Measurements from ENCODE around the gene FLT3.
"Not testable (repeated sequence)": the region's sequence is repeated elsewhere in the genome, so short reads cannot be mapped to it uniquely, and the experiment has no call there.

Gene FLT3

DNA sequence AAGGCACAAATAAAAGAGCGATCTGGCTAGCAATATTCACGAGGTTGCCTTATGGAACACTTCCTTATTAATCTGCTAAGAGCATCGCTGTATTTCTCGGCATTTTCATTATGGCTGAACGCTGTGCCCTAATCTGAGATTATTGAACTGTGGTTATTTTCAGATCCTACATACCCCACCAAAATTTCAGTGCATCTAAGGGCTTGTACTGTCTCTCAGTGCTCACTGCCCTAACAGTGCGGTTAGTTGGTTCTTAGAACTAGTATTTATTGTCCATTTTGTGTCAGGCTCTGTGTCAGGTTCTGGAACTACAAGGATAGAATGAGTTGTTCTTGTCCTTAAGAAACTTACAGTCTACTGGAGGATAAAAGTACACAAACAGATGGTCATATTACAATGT lies 51.6 kb downstream of the FLT3 start:
- DNase-seq (ENCODE audit: low read depth in 1 of 2, low spot score in 1 of 2), result no peak
- no peak for TF ChIP-seq JUND (IDR thresholded peaks at IDR 0.05; ENCODE audit: low read depth)
- in situ Hi-C loops (cut with HindIII; ENCODE audit: low pct_unique_long_range_greater_than_20kb, low sequenced_read_pairs), result no loop called here

DNA sequence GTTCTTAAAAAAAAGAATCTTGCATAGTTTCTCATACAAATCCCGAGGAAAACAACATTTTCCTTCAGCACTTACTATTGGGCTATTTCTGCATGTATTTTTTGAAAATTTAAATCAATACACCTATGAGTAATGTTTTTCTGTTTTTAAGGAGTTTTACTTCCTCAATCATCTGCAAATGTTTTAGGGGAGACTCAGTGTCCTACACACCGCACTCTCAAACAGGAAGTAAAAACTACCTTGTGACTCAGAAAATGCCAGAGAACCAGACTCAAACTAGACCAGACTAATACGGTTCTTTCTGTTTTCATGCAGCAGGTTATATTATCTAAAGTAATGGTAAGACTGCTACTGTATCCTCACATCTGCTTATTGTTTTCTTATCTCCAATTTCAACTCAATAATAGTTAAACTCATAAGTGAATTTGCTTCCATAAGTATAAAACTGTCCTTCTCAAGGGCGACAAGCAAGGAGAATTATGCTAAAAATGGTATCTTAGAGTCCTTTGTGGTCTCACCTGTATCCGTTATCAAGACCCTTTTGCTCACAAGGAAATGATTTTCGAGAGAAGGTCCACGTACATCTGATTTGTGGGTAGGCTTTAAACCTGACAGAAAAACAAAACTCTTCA lies 52.5 kb downstream of the FLT3 start:
- no peak for DNase-seq (ENCODE audit: low read depth in 1 of 2, low spot score in 1 of 2)
- in situ Hi-C loops (cut with HindIII; ENCODE audit: low pct_unique_long_range_greater_than_20kb, low sequenced_read_pairs), result no loop called here
- TF ChIP-seq JUND (IDR thresholded peaks at IDR 0.05; ENCODE audit: low read depth), result no peak

DNA sequence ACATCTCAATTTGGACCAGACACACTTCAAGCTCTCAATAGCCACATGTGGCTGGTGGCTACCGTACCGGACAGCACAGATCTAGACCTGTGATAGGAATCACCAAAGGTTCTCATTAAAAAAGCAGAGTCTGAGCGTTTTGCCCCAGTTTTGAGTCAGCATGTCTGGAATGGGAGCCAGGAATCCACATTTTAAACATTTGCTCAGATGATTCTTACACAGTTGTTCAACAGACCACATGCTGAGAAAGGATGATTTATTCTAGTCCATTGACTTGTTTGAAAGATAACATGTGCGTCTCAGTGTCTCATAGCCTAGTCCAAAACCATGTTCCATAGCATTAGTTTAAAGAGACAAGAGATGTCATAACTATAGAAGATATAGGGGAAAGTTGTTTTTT lies 53.4 kb downstream of the FLT3 start:
- in situ Hi-C loops (cut with HindIII; ENCODE audit: low pct_unique_long_range_greater_than_20kb, low sequenced_read_pairs), result no loop called here
- no peak for TF ChIP-seq JUND (IDR thresholded peaks at IDR 0.05; ENCODE audit: low read depth)
- no peak for DNase-seq (ENCODE audit: low read depth in 1 of 2, low spot score in 1 of 2)

DNA sequence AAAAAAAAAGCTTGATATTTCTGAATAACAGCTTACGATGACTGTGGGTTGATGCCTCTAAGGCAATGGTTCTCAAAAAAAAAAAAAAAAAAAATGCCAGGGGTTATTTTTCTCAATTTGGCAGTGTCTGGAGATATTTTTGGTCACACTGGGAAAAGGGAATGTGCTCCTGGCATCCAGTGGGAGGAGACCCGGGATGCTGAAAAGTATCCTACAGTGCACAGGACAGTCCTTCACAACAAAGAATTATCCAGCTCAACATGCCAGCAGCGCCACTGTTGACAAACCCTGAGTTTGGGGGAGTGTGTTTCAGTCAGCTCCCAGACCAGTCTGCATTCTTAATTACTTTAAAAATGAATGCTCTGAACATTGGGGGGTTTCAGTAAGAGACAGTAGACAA lies 54.5 kb downstream of the FLT3 start:
- no peak for DNase-seq (ENCODE audit: low read depth in 1 of 2, low spot score in 1 of 2)
- in situ Hi-C loops (cut with HindIII; ENCODE audit: low pct_unique_long_range_greater_than_20kb, low sequenced_read_pairs), result no loop called here
- TF ChIP-seq JUND (IDR thresholded peaks at IDR 0.05; ENCODE audit: low read depth), result no peak

DNA sequence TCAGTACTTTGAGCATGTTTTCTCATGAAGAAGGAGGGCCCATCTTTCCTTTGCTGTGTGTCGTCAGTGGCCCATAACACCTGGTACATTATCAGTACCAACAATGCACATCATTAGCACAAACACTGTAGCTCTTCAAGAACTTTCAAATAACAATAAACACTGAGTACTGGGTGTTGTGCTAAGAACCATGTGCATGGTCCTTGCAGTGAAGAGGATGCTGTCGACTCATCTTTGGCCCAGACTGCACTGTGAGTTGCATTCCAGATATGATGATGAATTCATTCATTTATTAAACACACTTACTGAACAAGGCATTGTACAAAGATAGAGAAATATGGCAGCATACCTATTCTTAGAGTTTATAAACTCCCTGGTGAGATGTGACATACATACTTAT lies 55.8 kb downstream of the FLT3 start:
- in situ Hi-C loops (cut with HindIII; ENCODE audit: low pct_unique_long_range_greater_than_20kb, low sequenced_read_pairs), result no loop called here

DNA sequence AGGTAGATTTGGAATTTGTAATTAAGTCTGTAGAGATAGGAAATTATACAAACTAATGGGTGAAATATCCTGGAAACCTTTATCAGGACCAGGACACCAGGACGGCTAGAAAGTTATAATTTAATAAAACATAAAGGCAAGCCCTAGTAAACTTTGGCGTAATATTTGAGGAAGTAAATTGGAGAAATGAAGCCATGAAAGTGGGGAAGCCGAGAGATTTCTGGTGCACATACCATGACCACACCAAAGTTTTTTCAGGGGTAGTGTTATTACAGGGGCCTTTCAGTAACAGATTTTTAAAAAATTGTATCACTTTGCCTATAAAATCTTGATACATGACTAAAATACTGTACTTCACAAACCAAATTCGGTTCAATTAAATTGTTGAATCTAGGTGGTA lies 57.2 kb downstream of the FLT3 start:
- in situ Hi-C loops (cut with HindIII; ENCODE audit: low pct_unique_long_range_greater_than_20kb, low sequenced_read_pairs), result no loop called here
- DNase-seq (ENCODE audit: low read depth in 1 of 2, low spot score in 1 of 2), result no peak
- TF ChIP-seq JUND (IDR thresholded peaks at IDR 0.05; ENCODE audit: low read depth), result no peak

More for the DNA sequence above, 55.8 kb downstream of the FLT3 start:
- no peak for DNase-seq (ENCODE audit: low read depth in 1 of 2, low spot score in 1 of 2)
- no peak for TF ChIP-seq JUND (IDR thresholded peaks at IDR 0.05; ENCODE audit: low read depth)

DNA sequence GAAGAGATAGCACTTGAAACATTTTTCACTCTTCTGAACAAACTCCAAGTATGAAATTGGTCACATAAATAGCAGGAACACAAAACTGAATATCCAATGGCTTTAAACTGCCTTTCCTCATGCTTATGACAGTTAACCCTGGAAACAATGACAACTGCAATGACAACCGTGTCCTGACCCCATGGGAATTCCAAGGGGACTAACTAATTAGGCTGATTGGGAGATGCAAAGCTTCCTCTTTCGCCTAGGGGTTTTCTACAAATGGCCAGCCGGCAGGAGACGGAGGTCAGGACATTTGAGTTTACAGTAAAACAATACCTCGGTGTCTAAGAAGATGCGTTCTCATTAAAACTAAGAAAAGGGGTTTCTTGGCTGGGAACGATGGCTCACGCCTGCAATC lies 58.9 kb downstream of the FLT3 start:
- no peak for DNase-seq (ENCODE audit: low read depth in 1 of 2, low spot score in 1 of 2)
- no peak for TF ChIP-seq JUND (IDR thresholded peaks at IDR 0.05; ENCODE audit: low read depth)
- in situ Hi-C loops (cut with HindIII; ENCODE audit: low pct_unique_long_range_greater_than_20kb, low sequenced_read_pairs), result no loop called here

DNA sequence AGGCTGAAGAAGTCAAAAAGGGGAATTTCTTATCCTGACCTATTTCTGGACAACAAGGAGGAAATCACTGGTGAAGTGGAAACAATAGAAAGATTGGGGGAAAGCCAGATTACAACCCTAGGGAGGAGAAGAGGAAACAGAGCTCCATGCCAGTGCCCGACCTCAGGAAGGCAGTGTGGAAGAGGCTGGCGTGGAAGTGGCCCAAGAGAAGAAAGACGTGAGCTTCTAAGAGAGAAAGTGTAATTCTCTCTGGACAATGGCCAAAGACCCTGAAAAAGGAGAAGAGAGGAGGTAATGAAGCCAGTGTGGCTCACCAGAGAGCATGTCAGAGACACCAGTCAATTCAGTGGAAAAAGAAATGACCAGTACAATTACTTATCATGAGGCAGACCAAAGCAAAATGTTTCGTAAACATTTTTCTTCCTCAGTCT lies 59.3 kb downstream of the FLT3 start:
- no peak for DNase-seq (ENCODE audit: low read depth in 1 of 2, low spot score in 1 of 2)
- in situ Hi-C loops (cut with HindIII; ENCODE audit: low pct_unique_long_range_greater_than_20kb, low sequenced_read_pairs), result no loop called here
- no peak for TF ChIP-seq JUND (IDR thresholded peaks at IDR 0.05; ENCODE audit: low read depth)

DNA sequence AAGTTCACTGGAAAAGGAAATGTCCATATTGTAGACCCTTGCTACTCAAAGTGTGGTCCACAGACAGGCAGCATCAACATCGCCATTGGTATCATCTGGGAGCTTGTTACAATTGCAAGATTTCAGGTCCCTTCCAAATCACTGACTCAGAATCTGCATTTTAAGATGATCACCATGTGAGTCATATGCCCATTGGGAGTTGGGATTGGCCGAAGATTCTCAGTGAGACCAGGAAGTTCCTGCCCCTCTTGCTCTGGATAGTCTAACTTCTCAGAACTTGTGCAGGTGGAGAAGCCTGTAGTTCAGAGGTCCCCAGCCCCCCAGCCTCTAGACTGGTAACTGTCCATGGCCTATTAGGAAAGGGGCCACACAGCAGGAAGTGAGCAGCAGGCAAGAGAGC lies 63.0 kb downstream of the FLT3 start:
- DNase-seq (ENCODE audit: low read depth in 1 of 2, low spot score in 1 of 2), result no peak
- in situ Hi-C loops (cut with HindIII; ENCODE audit: low pct_unique_long_range_greater_than_20kb, low sequenced_read_pairs), result no loop called here
- TF ChIP-seq JUND (IDR thresholded peaks at IDR 0.05; ENCODE audit: low read depth), result no peak

DNA sequence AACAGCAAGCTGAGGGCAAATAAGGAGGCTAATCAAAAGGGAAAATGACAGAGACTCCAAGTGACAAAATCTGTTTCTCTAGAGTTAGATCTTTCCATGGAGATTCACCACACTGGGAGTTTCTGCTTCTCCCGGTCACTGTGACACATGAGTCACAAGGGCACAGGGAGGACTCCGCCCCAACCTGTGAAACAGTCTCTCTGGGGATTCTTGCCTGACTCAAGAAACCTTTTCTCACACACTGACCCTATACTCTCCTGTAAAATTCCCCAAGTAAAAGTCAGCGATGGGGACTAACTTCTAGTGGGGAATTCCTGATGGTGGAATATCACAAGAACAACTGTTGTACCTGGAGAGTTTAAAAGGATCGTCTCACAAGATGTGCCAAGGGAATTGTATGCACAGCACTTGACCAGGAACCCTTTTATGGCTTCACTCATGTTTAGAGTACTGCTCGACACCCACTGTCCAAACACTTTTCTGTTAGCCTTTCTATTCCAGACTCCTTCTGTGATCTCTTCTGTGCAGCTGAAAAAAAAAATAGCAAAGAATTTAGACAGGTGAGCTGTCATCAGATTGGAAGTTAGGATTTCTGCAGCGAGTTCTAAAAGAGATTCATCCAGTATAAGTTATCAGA lies 65.1 kb downstream of the FLT3 start:
- peak in 1 of 2 experiments; percentile 53 for DNase-seq (ENCODE audit: low read depth in 1 of 2, low spot score in 1 of 2)
- no peak for TF ChIP-seq JUND (IDR thresholded peaks at IDR 0.05; ENCODE audit: low read depth)
- in situ Hi-C loops (cut with HindIII; ENCODE audit: low pct_unique_long_range_greater_than_20kb, low sequenced_read_pairs), result no loop called here

DNA sequence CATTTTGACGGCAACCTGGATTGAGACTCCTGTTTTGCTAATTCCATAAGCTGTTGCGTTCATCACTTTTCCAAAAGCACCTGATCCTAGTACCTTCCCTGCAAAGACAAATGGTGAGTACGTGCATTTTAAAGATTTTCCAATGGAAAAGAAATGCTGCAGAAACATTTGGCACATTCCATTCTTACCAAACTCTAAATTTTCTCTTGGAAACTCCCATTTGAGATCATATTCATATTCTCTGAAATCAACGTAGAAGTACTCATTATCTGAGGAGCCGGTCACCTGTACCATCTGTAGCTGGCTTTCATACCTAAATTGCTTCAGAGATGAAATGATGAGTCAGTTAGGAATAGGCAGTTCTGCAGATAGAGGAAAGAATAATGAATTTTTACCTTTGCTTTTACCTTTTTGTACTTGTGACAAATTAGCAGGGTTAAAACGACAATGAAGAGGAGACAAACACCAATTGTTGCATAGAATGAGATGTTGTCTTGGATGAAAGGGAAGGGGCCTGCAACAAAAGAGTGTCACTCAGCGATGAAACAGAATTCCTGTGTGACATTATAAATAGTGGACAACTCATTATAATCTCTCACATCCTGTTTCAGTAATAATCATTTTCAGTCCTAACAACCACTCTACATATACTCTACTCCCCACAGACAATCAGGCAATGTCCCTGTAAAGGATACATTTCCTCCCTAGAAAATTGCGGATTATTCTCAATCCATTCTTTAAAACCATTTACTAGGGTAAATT lies 66.3 kb downstream of the FLT3 start:
- in situ Hi-C loops (cut with HindIII; ENCODE audit: low pct_unique_long_range_greater_than_20kb, low sequenced_read_pairs), result no loop called here
- no peak for TF ChIP-seq JUND (IDR thresholded peaks at IDR 0.05; ENCODE audit: low read depth)
- DNase-seq (ENCODE audit: low read depth in 1 of 2, low spot score in 1 of 2), result no peak

DNA sequence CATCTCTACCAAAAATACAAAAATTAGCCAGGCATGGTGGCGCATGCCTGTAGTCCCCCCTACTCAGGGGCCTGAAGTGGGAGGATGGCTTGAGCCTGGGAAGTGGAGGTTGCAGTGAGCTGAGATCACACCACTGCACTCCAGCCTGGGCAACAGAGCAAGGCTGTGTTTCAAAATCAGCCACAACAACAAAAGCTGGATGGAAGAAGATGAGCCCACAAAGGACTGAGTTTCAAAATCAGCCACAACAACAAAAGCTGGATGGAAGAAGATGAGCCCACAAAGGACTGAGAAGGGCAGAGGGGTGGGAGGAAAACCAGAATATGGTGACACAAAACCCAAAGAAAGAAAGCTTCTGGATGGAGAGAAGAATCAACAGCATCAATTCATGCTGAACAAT lies 67.9 kb downstream of the FLT3 start:
- in situ Hi-C loops (cut with HindIII; ENCODE audit: low pct_unique_long_range_greater_than_20kb, low sequenced_read_pairs); DNase-seq (ENCODE audit: low read depth in 1 of 2, low spot score in 1 of 2): not testable (repeated sequence)

DNA sequence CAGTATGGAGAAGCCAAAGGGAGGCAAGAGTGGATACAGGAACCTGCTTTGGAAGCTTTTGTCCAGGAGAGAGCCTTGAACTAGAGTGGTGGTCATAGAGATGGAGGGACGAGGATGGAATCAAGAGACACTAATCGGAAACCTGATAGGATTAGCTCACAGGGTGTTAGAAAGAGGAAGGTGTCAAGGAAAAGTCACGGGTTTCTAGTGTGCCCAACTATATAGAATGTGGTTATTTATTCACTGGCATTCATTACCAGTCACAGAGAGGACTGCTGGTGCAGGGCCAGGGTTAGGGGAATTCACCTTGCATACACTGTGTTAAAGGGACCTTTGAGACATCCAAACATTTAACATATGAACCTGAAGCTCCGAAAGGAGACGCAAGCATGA lies 68.5 kb downstream of the FLT3 start:
- in situ Hi-C loops (cut with HindIII; ENCODE audit: low pct_unique_long_range_greater_than_20kb, low sequenced_read_pairs), result no loop called here
- TF ChIP-seq JUND (IDR thresholded peaks at IDR 0.05; ENCODE audit: low read depth), result no peak
- no peak for DNase-seq (ENCODE audit: low read depth in 1 of 2, low spot score in 1 of 2)
